ENCODE data around the gene PLVAP. TPM values are rescaled to one million over a fixed set of nuclear protein-coding genes. Genes with fewer than 3 reads are reported as not detected.

Gene PLVAP
- total RNA-seq, 1 donor from 2014 or later = 0.94 TPM

GRCh38 chr19:17348700-17349099 is 28.4 kb downstream of the PLVAP start:
- peak in 1 of 2 experiments; percentile 49 for DNase-seq (ENCODE audit: low spot score in 2 of 2, unreplicated experiment in 2 of 2)
- H3K27ac Mint-ChIP-seq = peak overlapping the region; percentile 92

DNA sequence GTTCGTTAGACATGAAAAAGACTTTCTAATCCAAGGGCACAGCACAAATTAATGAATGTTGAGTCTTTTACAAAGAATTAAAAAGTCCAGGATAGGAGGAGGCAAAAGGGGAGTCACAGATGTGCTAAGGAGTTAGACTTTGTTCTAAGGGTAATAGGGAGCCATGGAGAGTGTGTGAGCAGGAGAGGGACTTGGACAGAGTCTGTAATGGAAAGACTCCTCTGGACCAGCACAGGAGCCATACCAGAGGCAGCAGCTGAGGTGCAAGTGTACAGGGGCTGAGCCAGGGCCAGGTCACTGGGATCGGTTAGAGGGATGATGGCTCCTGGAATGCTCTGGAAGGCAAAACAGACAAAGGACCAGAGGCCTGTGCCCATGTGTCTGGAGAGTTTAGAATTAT is 29.3 kb downstream of the PLVAP start:
- Mint-ChIP-seq H3K27ac (no peak overlapping the region), H3K4me3 (no peak overlapping the region), H3K9me3 (no peaks in the 10 kb centered on the region), H3K27me3 (ENCODE audit: low read depth) (peaks cover 8% of the 10 kb centered on the region), H3K4me1 (peaks cover 4% of the 10 kb centered on the region), H3K36me3 (no peaks in the 10 kb centered on the region)
- TF ChIP-seq, protein P1, sequence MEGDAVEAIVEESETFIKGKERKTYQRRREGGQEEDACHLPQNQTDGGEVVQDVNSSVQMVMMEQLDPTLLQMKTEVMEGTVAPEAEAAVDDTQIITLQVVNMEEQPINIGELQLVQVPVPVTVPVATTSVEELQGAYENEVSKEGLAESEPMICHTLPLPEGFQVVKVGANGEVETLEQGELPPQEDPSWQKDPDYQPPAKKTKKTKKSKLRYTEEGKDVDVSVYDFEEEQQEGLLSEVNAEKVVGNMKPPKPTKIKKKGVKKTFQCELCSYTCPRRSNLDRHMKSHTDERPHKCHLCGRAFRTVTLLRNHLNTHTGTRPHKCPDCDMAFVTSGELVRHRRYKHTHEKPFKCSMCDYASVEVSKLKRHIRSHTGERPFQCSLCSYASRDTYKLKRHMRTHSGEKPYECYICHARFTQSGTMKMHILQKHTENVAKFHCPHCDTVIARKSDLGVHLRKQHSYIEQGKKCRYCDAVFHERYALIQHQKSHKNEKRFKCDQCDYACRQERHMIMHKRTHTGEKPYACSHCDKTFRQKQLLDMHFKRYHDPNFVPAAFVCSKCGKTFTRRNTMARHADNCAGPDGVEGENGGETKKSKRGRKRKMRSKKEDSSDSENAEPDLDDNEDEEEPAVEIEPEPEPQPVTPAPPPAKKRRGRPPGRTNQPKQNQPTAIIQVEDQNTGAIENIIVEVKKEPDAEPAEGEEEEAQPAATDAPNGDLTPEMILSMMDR (IDR thresholded peaks at IDR 0.05; ENCODE audit: unreplicated experiment) = no peak
- no peak for DNase-seq (ENCODE audit: low spot score in 2 of 2, unreplicated experiment in 2 of 2)

More at GRCh38 chr19:17348700-17349099, 28.4 kb downstream of the PLVAP start:
- TF ChIP-seq, protein P1 (IDR thresholded peaks at IDR 0.05; ENCODE audit: unreplicated experiment) = no peak
- Mint-ChIP-seq H3K36me3 (no peaks in the 10 kb centered on the region), H3K27me3 (ENCODE audit: low read depth) (peaks cover 8% of the 10 kb centered on the region), H3K9me3 (no peaks in the 10 kb centered on the region), H3K4me3 (peak overlapping the region; percentile 57), H3K4me1 (peaks cover 4% of the 10 kb centered on the region)

GRCh38 chr19:17347361-17347760 is 29.8 kb downstream of the PLVAP start:
- Mint-ChIP-seq H3K36me3 (no peaks in the 10 kb centered on the region), H3K4me1 (peaks cover 4% of the 10 kb centered on the region), H3K4me3 (no peak overlapping the region), H3K9me3 (no peaks in the 10 kb centered on the region), H3K27ac (peak overlapping the region; percentile 8), H3K27me3 (ENCODE audit: low read depth) (peaks cover 6% of the 10 kb centered on the region)
- DNase-seq (ENCODE audit: low spot score in 2 of 2, unreplicated experiment in 2 of 2) = no peak
- TF ChIP-seq, protein P1 (IDR thresholded peaks at IDR 0.05; ENCODE audit: unreplicated experiment) = no peak

DNA sequence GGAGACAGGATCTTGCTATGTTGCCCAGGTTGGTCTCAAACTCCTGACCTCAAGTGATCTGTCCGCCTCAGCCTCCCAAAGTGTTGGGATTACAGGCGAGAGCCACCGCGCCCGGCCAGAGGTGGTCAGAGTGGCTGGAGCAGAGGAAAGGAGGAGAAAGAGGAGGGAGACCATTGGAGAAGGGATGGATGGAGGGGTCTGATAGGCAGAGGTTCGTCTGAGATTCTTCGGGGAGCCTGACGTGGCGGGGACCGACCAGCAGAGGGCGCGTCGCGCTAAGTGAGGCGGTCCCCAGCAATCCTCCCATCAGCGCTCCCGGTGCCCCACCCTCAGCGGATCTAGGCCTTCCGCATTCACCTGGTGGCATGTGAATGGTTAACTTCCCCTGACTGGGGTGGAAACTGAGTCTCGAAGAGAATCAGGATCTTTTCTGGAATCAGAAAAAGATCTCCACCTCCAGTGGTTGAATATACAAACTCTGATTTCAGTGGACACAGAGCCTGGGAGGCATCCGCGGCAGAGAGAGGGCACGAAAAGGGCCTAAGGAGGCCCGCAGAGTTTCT is 31.0 kb downstream of the PLVAP start:
- TF ChIP-seq, protein P1 (IDR thresholded peaks at IDR 0.05; ENCODE audit: unreplicated experiment) = peak; percentile 94
- Mint-ChIP-seq H3K27me3 (ENCODE audit: low read depth) (peaks cover 6% of the 10 kb centered on the region), H3K4me1 (peaks cover 4% of the 10 kb centered on the region), H3K4me3 (no peak overlapping the region), H3K9me3 (no peaks in the 10 kb centered on the region), H3K36me3 (no peaks in the 10 kb centered on the region), H3K27ac (no peak overlapping the region)
- peak in 1 of 2 experiments; percentile 91 for DNase-seq (ENCODE audit: low spot score in 2 of 2, unreplicated experiment in 2 of 2)

GRCh38 chr19:17341845-17342244 is 35.3 kb downstream of the PLVAP start:
- H3K9me3 Mint-ChIP-seq = no peaks in the 10 kb centered on the region
- H3K4me1 Mint-ChIP-seq = peaks cover 8% of the 10 kb centered on the region
- H3K4me3 Mint-ChIP-seq = no peak overlapping the region

More at GRCh38 chr19:17341845-17342244, 35.3 kb downstream of the PLVAP start:
- TF ChIP-seq, protein P1 (IDR thresholded peaks at IDR 0.05; ENCODE audit: unreplicated experiment) = no peak
- no peak overlapping the region for H3K27ac Mint-ChIP-seq
- H3K36me3 Mint-ChIP-seq = no peaks in the 10 kb centered on the region
- DNase-seq (ENCODE audit: low spot score in 2 of 2, unreplicated experiment in 2 of 2) = no peak
- no peaks in the 10 kb centered on the region for H3K27me3 Mint-ChIP-seq (ENCODE audit: low read depth)
